HUES6 (cell line): Measurements from ENCODE around the gene ZBED4.

Experiments
- H3K27ac ChIP-seq: 2 replicates; pipeline ENCODE4 v1.7.0; 2013; ENCODE audit warnings: low read depth, mild to moderate bottlenecking, low read length, inconsistent platforms
- H3K27me3 ChIP-seq: 2 replicates; pipeline ENCODE4 v1.6.1; 2013; ENCODE audit warnings: low read length; ENCODE audit not compliant: control insufficient read depth, insufficient read depth
- H3K36me3 ChIP-seq: 2 replicates; pipeline ENCODE4 v1.6.1; 2013; ENCODE audit warnings: low read length; ENCODE audit not compliant: control insufficient read depth, insufficient read depth
- H3K4me1 ChIP-seq: 2 replicates; pipeline ENCODE4 v1.6.1; 2013; ENCODE audit warnings: low read length; ENCODE audit not compliant: control insufficient read depth, insufficient read depth
- H3K4me3 ChIP-seq: 2 replicates; pipeline ENCODE4 v1.5.1; 2013; ENCODE audit warnings: low read depth, low read length
- H3K9ac ChIP-seq: one replicate; pipeline ENCODE4 v1.6.1; 2013; ENCODE audit warnings: mild to moderate bottlenecking, low read length
- H3K9me3 ChIP-seq: 2 replicates; pipeline ENCODE4 v1.6.1; 2013; ENCODE audit warnings: low read depth, low read length; ENCODE audit not compliant: control insufficient read depth, insufficient read depth

The ZBED4 gene

GRCh38 chr22:49872347-49872746 lies 18.7 kb downstream of the ZBED4 start:
- no peaks in the 10 kb centered on the region for H3K27me3 ChIP-seq
- H3K4me1 ChIP-seq: no peaks in the 10 kb centered on the region
- peaks cover 28% of the 10 kb centered on the region for H3K9me3 ChIP-seq
- H3K4me3 ChIP-seq: no peak overlapping the region
- H3K9ac ChIP-seq: no peak overlapping the region
- H3K36me3 ChIP-seq: peaks cover 22% of the 10 kb centered on the region
- no peak overlapping the region for H3K27ac ChIP-seq

GRCh38 chr22:49873228-49873940 lies 19.7 kb downstream of the ZBED4 start:
- H3K4me3 ChIP-seq: no peak overlapping the region
- H3K4me1 ChIP-seq: no peaks in the 10 kb centered on the region
- H3K27me3 ChIP-seq: no peaks in the 10 kb centered on the region
- no peak overlapping the region for H3K9ac ChIP-seq
- peaks cover 24% of the 10 kb centered on the region for H3K36me3 ChIP-seq
- H3K27ac ChIP-seq: no peak overlapping the region
- H3K9me3 ChIP-seq: peaks cover 28% of the 10 kb centered on the region

GRCh38 chr22:49877642-49878041 lies 24.0 kb downstream of the ZBED4 start:
- peaks cover 23% of the 10 kb centered on the region for H3K36me3 ChIP-seq
- no peaks in the 10 kb centered on the region for H3K4me1 ChIP-seq
- H3K9me3 ChIP-seq: peaks cover 22% of the 10 kb centered on the region; the same call in 1 of the 2 replicates
- H3K9ac ChIP-seq: no peak overlapping the region
- H3K4me3 ChIP-seq: no peak overlapping the region
- no peak overlapping the region for H3K27ac ChIP-seq
- H3K27me3 ChIP-seq: no peaks in the 10 kb centered on the region

- no peak overlapping the region for H3K9ac ChIP-seq
- no peaks in the 10 kb centered on the region for H3K4me1 ChIP-seq
- no peak overlapping the region for H3K4me3 ChIP-seq
- H3K27ac ChIP-seq: no peak overlapping the region
- peaks cover 22% of the 10 kb centered on the region; the same call in 1 of the 2 replicates for H3K9me3 ChIP-seq
- H3K27me3 ChIP-seq: no peaks in the 10 kb centered on the region
- peaks cover 24% of the 10 kb centered on the region for H3K36me3 ChIP-seq
Observed at GRCh38 chr22:49878206-49878605, 24.6 kb downstream of the ZBED4 start.

- no peak overlapping the region for H3K9ac ChIP-seq
- peaks cover 40% of the 10 kb centered on the region for H3K36me3 ChIP-seq
- H3K4me1 ChIP-seq: no peaks in the 10 kb centered on the region
- H3K9me3 ChIP-seq: peaks cover 17% of the 10 kb centered on the region; the same call in 1 of the 2 replicates
- no peak overlapping the region for H3K27ac ChIP-seq
- no peaks in the 10 kb centered on the region for H3K27me3 ChIP-seq
- no peak overlapping the region for H3K4me3 ChIP-seq
Observed at GRCh38 chr22:49879871-49880270, 26.2 kb downstream of the ZBED4 start.

- H3K4me3 ChIP-seq: no peak overlapping the region
Observed at GRCh38 chr22:49880281-49880680, 26.6 kb downstream of the ZBED4 start.

GRCh38 chr22:49881856-49882255 lies 28.2 kb downstream of the ZBED4 start:
- no peak overlapping the region for H3K9ac ChIP-seq
- H3K27me3 ChIP-seq: no peaks in the 10 kb centered on the region
- H3K4me3 ChIP-seq: no peak overlapping the region
- peaks cover 54% of the 10 kb centered on the region for H3K36me3 ChIP-seq
- no peaks in the 10 kb centered on the region for H3K4me1 ChIP-seq
- H3K9me3 ChIP-seq: peaks cover 22% of the 10 kb centered on the region; the same call in 1 of the 2 replicates
- H3K27ac ChIP-seq: no peak overlapping the region

More at GRCh38 chr22:49880281-49880680, 26.6 kb downstream of the ZBED4 start:
- H3K9me3 ChIP-seq: peaks cover 17% of the 10 kb centered on the region; the same call in 1 of the 2 replicates
- no peaks in the 10 kb centered on the region for H3K27me3 ChIP-seq
- no peak overlapping the region for H3K9ac ChIP-seq
- no peak overlapping the region for H3K27ac ChIP-seq
- no peaks in the 10 kb centered on the region for H3K4me1 ChIP-seq
- H3K36me3 ChIP-seq: peaks cover 44% of the 10 kb centered on the region

- Histone ChIP-seq H3K36me3 (peaks cover 58% of the 10 kb centered on the region), H3K27me3 (no peaks in the 10 kb centered on the region), H3K4me3 (no peak overlapping the region)
Observed at GRCh38 chr22:49882519-49883293, 29.1 kb downstream of the ZBED4 start.

GRCh38 chr22:49883294-49883640 lies 29.6 kb downstream of the ZBED4 start:
- peaks cover 15% of the 10 kb centered on the region; the same call in 1 of the 2 replicates for H3K9me3 ChIP-seq
- H3K9ac ChIP-seq: no peak overlapping the region
- peaks cover 60% of the 10 kb centered on the region for H3K36me3 ChIP-seq
- no peaks in the 10 kb centered on the region for H3K27me3 ChIP-seq
- H3K4me1 ChIP-seq: no peaks in the 10 kb centered on the region
- no peak overlapping the region for H3K4me3 ChIP-seq
- H3K27ac ChIP-seq: no peak overlapping the region

More at GRCh38 chr22:49882519-49883293, 29.1 kb downstream of the ZBED4 start:
- H3K9ac ChIP-seq: no peak overlapping the region
- peaks cover 18% of the 10 kb centered on the region; the same call in 1 of the 2 replicates for H3K9me3 ChIP-seq
- H3K4me1 ChIP-seq: no peaks in the 10 kb centered on the region
- no peak overlapping the region for H3K27ac ChIP-seq

- Histone ChIP-seq H3K4me1 (no peaks in the 10 kb centered on the region), H3K9me3 (peaks cover 15% of the 10 kb centered on the region; the same call in 1 of the 2 replicates), H3K4me3 (no peak overlapping the region), H3K27me3 (no peaks in the 10 kb centered on the region), H3K36me3 (peaks cover 65% of the 10 kb centered on the region), H3K9ac (no peak overlapping the region), H3K27ac (no peak overlapping the region)
Observed at GRCh38 chr22:49884075-49884474, 30.4 kb downstream of the ZBED4 start.
